NCI-H524 treated with DMSO at 0.1 percent for 48 hours (cell line): ENCODE results near the gene STX11.
"Not testable (repeated sequence)": the region's sequence is repeated elsewhere in the genome, so short reads cannot be mapped to it uniquely, and the experiment has no call there.

Experiments used
- DNase-seq: peaks from one replicate; lab custom pipeline; 2025; lab: John Stamatoyannopoulos, UW

Gene STX11

DNA sequence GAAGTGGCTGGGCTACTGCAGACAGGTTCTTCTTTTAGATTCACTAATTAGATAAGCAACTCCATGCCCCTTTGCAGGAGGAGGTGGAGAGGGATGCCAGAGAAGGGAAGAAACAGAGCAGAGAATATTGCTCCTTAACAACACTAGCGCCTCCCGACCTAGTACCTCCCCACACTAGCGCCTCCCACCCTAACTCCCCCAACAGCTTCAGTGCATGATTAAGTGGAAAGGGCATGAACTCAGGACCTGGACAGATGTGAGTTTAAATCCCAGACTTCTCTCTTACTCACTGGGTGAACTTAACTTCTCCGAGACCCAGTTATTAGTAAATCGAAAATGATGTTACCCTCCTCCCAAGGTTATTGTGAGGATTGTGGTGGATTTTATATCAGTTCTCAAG is 25.7 kb downstream of the STX11 start:
- no peak for DNase-seq

DNA sequence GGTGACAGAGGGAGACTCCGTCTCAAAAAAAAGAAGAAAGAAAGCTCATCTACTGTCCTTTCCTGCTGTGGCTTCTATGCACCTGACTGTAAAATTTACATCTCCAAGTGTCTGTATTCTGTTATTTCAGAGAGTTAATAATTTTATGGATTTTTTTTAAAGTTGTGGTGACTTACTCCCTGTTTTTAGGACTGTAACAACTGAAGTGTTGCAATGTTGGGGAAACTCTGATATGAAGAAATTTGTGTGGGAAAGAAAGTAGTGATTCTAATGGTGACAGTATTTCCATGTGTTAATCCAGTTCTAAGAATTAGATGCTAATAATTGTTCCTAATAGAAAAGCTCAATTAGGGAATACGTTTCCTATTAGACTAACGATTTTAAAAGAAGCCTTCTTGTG is 27.4 kb downstream of the STX11 start:
- no peak for DNase-seq

DNA sequence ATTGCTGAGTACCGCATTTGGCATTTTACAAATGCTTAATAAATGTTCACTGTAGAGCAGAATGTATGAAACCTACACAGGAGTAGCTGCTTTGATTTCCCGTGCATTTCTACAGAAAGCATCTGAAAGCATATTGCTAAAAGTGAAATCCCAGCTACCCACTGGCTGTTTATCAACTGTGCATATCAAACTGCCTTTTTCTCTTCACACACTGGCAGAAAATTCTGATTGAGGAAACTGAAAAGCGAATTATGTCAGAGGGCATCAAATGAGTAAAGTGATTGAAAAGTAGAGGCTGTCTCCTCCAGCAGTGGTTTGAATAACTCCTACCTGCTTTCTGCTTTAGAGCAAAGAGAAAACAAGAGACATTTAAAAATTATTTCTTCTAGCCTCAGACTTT is 28.0 kb downstream of the STX11 start:
- no peak for DNase-seq

DNA sequence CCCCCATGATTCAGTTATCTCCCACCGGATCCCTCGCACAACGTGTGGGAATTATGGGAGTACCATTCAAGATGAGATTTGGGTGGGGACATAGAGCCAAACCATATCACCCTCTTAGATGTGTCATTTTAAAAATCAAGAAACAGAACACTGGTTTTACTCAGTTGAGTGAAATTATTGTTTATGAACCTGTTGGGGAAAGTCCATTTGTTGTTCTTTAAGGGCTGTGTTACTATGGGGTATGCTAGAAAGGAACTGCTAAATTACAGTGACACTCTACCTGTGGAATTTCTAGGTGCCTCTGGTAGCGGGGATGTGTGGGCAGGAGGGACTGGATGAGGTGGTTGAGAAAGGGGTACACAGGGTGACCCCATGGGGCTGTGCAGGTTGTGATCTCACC is 28.9 kb downstream of the STX11 start:
- no peak for DNase-seq

DNA sequence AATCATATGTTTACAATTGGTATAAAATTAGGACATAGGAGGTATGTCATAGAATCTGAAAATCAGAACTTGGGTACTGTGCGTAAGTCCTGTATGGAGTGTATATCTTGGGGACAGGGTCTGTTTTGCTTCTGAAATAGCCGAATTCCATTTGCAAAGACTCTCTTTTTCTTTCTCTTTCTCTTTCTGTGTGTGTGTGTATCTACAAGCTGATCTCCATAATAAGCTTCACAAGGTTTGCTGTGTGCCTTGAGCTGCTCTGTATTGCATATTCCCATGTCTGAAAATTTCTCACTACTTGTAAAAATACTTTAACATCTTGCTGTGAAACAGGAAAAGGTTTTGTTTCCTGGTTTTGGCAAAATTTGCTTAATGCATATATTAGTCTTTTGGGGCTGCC is 29.5 kb downstream of the STX11 start:
- DNase-seq, result no peak

DNA sequence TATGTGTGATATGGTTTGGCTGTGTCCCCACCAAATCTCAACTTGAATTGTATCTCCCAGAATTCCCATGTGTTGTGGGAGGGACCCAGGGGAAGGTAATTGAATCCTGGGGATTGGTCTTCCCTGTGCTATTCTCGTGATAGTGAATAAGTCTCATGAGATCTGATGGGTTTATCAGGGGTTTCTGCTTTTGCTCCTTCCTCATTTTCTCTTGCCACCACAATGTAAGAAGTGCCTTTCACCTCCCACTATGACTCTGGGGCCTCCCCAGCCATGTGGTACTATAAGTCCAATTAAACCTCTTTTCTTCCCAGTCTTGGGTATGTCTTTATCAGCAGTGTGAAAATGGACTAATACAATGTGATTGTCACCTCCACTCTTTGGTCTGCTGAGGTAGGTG is 30.0 kb downstream of the STX11 start:
- DNase-seq, result not testable (repeated sequence)

DNA sequence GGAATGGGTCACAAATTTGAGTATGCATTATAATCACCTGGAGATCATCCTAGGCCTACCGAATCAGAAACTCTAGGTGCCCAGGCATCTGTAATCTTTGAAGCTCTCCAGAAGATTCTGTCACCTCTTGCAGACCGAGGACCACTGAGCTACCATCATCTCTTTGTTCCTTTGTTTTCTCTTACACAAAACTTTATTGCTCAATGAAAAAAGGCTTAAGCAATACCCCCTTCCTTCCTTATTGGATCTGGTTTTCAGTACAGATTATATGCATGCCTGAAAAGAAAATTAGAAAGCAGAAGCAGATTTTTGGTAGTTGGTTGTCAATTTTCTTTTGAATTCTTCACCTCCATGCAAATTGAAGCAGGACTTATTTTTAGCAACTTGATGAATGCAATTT is 31.3 kb downstream of the STX11 start:
- DNase-seq, result no peak

DNA sequence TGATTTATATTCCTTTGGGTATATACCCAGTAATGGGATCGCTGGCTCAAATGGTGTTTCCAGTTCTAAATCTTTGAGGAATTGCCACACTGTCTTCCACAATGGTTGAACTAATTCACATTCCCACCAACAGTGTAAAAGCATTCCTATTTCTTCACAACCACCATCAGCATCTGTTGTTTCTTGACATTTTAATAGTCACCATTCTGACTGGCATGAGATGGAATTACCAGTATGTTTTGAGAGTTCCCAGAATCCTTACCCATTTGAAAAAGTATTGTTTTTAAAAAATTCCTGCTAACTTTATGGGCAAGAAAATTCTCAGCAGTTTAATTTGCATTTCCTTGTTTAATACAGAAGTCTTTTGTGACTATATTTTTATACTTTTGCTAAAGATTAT is 33.9 kb downstream of the STX11 start:
- DNase-seq, result not testable (repeated sequence)

DNA sequence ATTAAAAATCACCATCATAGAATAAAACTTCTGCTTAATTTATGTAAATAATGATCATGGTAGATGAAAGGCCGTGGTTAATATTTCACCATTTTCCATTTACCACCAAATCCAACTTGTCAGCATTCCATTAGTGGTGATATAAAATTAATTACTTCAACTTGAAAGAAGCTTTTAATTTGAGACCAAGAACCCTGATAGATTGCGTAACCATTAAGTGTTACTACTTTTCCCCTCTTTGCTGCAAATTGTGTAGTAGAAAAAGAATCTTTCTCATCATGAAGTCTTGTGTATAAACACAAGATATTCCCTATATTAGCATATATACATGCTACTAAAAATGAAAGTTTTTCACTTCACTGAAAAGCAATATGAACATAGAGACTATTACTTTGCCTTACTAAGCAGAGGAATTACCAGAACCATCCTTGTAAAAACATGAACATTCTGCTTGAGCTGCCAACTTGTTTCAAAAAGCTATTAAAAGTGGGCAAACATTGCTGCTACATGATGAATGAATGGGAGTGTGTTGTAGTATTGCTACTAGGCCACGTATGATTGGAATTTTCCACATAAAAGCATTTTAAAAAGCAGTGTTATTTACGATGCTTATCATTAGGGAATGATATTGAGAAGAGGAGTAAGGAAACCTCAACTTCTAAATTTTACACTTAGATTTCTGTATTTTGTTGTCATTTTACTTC is 35.0 kb downstream of the STX11 start:
- no peak for DNase-seq

DNA sequence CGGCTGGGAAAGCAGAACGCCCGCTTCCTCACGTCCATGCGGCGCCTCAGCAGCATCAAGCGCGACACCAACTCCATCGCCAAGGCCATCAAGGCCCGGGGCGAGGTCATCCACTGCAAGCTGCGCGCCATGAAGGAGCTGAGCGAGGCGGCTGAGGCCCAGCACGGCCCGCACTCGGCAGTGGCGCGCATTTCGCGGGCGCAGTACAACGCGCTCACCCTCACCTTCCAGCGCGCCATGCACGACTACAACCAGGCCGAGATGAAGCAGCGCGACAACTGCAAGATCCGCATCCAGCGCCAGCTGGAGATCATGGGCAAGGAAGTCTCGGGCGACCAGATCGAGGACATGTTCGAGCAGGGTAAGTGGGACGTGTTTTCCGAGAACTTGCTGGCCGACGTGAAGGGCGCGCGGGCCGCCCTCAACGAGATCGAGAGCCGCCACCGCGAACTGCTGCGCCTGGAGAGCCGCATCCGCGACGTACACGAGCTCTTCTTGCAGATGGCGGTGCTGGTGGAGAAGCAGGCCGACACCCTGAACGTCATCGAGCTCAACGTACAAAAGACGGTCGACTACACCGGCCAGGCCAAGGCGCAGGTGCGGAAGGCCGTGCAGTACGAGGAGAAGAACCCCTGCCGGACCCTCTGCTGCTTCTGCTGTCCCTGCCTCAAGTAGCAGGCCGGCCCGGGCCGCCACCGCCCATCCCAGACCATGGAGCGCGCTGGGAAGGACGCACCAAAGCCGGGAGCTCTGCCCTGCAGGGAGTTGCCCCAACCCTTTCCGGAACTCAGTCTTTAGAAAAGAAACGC is 36.7 kb downstream of the STX11 start:
- no peak for DNase-seq

DNA sequence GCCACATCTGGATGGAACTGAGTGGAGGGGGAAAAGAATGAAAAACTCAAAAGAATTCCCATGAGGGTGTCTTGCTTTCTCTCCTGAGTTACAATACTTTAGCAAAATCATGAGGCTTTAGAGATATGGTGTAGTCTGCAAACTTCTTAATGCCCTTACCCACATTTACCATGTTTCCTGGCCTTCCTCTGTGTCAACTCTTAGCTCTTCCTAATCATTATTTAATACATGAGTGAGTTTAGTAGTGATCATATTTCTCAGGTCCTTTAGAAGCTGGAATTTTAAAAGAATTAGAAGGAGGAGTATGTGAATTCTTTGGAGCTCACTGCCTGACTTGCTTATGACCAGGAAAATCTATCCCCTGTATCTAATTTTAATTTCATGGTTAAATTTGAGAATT is 39.0 kb downstream of the STX11 start:
- no peak for DNase-seq

DNA sequence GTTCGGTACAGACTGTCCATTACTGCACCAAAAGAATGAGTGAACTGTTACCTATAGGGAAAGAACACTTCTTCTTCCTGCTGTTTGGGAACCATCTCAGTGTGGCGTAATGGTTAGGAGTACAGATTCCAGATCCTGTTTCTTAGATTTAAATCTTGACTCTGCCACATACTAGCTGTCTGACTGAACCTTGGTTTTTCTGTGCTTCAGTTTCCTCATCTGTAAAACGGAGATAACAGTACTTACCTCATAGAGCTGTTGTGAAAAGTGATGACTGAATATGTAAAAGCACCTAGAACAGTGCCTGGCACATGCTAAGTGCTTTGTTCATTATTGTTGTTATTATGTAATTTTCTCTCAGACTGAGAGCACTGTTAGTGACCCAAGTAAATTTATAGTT is 39.8 kb downstream of the STX11 start:
- no peak for DNase-seq

DNA sequence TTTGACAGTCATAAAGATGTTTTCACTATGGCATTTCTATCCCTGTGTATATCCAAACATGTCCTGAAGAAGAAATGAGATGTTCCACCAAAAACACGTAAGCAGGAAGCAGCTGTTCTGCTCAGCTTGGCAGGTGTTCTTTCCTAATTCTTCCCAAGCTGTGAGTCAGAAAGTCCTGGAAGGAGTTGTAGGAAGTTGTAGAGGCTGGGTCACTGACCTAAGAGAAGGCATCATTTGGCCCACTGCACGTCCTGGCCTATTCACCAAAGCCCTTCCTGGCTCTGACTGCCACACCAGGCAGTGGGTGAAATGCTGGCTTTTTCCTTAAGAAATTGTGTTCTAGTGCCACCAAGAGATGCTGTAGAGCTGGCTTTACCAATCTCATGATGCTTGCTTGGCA is 40.3 kb downstream of the STX11 start:
- DNase-seq, result no peak

DNA sequence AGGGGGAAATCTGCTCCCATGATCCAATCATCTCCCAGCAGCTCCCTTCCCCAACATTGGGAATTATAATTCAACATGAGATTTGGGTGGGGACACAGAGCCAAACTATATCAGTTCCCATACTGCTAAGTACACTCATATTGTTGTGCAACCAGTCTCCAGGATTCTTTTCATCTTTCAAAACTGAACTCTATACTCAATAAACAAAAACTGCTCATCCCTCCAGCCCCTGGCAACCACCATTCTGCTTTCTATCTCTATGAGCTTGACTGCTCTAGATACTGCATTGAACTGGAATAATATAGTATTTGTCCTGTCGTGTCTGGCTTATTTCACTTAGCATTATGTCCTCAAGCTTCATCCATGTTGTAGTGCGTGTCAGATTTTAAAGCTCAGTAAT is 42.9 kb downstream of the STX11 start:
- DNase-seq, result no peak

DNA sequence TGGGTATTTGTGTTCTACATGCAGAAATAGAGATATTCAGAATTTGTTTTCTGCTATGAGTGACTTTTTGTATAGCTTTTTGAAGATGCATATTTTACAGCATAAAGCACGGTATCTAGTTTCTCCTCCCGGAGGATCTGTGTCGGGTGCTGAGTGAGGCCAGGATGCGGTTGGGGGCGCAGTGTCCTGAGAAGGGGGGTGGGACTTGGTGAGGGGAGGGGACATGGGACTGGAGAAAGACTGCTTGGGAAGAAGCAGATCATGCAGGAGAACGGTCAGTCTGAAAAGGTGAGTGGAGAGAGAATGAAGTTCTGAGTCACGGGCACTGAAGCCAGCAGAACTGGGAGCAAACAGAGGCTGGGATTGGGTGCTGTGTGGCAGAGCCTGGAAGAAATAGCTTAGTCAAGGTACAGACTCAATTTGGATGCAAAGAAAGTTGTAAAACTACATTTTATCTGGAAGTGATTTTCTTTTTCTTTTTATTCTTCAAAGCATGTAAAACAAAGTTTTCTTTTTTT is 44.0 kb downstream of the STX11 start:
- DNase-seq, result no peak

DNA sequence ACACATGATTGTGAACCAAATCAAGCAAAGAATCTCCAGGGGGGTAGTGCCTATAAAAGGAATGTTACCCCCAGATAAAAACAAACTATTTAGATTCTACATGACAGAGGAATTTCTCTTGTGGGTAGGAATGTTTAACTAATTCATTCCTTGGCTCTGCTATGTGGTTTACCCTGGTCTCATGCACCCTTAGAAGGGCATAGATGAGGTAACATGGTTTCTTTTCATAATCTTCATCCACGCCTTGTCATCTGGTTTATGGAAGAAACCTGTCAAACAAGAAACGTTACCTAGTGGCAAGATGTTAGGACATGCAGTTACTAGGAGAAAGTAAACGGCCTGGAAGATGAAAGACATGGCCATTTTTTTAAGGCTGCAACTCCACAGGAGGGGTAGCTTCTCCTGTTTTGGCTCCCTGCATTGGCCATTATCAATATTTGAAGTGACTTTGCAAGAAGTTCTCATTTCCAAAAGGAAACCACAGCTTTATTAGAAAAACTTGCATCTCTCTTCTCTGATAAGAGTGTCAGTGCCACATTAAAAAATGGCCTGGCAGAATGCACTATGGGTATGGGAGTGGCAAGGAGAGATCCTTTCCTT is 45.5 kb downstream of the STX11 start:
- DNase-seq, result no peak

DNA sequence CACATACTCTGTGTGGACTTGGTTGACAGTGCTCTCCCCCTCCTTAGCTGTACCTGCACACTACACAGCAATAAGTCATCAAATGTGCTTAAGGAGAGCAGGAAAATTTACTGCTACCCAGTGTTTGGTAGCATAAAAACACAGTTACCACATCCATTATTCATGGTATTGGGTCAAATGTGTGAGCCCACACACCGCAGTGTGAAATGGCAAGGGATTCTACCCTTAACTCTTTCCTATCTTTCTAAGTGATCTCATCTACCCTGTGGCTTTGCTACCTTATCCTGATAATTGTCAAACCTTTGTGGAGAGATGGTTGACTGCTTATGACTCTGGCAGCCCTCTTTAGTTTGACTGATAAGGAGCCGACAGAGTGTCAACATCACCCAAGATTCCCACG is 47.6 kb downstream of the STX11 start:
- no peak for DNase-seq

DNA sequence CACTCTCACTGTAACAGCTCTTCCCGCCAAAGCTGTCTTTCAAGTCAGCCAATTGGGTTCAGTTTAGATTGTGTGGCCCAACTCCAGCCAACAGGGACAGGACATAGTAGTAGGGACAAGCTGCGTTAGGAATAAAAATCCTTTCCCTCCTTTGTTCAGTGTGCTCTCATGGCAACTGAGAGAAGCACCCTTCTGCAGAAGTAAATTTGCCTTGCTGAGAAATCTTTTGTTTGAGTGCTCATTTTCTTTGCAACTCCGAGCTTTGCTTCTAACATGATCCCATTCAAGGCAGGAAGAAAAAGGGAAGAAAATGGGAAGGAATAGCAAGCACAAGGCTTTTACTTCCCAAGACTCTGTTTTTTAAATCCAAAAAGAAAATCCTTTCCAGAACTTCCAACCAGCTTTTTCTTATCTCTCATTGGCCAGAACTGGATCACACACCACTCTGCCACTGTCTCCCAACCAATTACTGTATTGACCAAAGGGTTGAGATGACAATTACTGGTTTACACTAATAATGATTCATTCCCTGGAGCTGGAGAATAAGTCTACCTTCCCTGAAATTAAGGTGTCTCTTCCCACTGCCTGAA is 52.7 kb downstream of the STX11 start:
- DNase-seq, result no peak

DNA sequence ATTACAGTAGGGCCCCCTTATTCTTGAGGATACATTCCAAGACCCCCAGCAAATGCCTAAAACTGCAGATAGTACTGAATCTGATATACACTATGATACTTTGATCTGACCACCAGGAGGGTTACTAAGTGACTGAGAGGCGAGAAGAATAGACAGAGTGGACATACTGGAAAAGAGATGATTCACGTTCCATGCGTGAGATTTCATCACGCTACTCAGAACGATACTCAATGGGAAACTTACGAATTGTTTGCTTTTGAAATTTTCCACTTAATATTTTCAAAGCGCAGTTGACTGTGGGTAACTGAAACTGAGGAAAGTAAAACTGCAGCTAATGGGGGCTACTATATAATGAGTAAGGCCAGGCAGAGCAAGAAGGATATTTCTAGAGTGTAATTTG is 60.8 kb downstream of the STX11 start:
- DNase-seq, result no peak

DNA sequence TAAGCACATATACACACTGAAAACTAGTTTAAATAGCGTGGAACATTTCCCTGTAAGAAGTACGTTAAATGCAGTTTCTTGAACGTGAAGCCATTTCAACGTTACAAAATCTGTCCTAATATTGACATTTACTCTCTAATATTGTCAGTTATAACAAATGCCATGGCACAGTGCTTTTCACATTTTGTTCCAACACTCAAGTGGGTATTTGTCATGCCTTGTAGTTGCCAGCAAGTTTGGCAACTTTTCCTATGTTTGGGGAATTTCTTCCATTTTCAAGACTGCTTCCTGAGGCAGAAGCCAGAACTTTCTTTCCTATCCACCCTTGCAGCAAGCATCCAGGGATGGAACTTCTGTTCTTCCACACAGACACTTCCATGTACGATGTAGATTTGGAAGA is 63.0 kb downstream of the STX11 start:
- DNase-seq, result no peak

DNA sequence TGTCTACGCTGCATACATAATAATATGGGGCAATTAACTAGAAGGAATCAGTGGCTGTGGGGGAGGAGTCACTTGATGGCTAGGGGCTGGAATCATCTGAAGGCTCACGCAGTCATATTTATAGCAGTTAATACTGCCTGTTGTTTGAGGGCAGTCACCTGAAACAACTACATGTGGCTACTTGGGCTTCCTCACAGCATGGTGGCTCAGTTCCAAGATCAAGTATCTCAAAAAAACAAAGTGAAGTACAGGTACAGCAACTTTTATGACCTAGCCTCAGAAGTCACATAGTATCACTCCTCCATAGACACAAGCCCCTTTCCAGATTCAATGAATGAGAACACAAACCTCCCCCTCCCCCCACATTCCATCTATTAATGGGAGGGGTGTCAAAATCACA is 63.7 kb downstream of the STX11 start:
- DNase-seq, result no peak

DNA sequence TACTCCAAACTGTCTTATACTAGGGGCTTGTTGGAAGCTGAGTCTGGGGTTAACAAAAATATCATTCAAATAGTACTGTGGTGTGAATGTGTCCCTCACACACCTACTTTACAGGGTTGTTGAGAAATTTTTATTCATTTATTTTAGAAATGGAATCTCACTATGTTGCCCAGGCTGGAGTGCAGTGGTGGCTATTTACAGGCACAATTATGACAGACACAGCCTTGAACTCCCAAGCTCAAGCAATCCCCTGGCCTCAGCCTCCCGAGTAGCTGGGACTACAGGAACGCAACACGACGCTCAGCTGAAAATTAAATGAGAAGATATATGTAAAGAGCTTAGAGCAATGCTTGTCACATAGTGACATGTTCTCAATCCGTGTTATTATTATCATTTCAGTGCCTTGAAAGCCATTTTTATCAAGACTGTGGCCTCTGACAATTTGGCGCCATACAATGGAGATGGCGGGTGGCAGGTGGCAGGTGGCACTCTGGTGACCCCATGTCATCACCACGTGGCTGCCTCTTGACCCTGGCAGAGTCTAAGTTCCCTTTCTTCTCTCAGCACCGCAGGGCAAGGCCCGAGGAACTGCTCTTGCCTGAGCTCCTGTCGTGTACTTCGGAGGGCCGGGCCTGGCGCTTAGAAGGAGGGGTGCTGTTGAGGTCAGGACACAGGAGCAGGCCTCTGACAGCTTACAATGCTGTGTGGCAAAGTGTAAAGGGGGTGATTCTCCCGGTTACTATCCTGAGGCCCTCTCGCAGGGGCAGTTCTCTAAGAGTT is 64.5 kb downstream of the STX11 start:
- DNase-seq, result no peak
